LNCAP (cell line): ENCODE results near the gene SPN.

Source experiments
- TF ChIP-seq, protein P1 (sequence below): fragments of 450-650 bp; IDR thresholded peaks from 2 replicates; pipeline ENCODE4 v1.5.1; 2017; ENCODE audit warnings: mild to moderate bottlenecking

Gene SPN

DNA sequence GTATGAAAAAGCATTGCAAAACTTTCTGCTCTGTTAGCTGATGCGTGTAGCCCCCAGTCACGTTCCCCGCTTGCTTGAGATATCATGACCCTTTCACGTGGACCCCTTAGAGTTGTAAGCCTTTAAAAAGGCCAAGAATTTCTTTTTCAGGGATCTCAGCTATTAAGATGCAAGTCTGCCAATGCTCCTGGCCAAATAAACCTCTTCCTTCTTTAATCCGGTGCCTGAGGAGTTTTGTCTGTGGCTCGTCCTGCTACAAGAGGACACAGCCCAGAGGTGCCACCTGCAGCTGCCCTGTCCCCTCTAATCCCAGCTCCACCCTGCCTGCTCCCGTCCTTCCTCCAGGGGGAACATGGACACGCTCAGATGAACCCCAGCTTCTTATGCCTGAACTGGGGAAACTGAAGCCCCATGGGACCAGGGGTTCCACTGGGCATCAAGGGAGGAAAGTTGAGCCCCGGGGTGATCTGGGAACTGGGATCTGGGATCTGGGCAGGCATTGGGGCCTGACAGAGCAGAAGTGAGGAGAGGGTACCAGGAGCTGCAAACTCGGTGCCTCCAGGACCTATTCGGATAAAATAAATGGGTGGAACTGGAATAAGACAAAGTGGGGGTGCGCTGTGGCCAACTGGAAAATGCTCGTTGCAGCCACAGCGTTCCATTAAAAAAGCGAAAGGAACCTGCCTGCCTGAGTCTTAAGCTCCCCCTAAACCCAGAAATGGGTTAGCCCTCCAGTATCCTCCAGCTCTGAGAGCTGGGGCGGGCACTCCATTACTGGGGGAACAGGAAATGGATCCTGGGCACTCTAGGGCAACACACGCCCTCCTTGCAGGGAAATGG lies 35.7 kb downstream of the SPN start:
- TF ChIP-seq, protein P1, sequence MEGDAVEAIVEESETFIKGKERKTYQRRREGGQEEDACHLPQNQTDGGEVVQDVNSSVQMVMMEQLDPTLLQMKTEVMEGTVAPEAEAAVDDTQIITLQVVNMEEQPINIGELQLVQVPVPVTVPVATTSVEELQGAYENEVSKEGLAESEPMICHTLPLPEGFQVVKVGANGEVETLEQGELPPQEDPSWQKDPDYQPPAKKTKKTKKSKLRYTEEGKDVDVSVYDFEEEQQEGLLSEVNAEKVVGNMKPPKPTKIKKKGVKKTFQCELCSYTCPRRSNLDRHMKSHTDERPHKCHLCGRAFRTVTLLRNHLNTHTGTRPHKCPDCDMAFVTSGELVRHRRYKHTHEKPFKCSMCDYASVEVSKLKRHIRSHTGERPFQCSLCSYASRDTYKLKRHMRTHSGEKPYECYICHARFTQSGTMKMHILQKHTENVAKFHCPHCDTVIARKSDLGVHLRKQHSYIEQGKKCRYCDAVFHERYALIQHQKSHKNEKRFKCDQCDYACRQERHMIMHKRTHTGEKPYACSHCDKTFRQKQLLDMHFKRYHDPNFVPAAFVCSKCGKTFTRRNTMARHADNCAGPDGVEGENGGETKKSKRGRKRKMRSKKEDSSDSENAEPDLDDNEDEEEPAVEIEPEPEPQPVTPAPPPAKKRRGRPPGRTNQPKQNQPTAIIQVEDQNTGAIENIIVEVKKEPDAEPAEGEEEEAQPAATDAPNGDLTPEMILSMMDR: no peak

DNA sequence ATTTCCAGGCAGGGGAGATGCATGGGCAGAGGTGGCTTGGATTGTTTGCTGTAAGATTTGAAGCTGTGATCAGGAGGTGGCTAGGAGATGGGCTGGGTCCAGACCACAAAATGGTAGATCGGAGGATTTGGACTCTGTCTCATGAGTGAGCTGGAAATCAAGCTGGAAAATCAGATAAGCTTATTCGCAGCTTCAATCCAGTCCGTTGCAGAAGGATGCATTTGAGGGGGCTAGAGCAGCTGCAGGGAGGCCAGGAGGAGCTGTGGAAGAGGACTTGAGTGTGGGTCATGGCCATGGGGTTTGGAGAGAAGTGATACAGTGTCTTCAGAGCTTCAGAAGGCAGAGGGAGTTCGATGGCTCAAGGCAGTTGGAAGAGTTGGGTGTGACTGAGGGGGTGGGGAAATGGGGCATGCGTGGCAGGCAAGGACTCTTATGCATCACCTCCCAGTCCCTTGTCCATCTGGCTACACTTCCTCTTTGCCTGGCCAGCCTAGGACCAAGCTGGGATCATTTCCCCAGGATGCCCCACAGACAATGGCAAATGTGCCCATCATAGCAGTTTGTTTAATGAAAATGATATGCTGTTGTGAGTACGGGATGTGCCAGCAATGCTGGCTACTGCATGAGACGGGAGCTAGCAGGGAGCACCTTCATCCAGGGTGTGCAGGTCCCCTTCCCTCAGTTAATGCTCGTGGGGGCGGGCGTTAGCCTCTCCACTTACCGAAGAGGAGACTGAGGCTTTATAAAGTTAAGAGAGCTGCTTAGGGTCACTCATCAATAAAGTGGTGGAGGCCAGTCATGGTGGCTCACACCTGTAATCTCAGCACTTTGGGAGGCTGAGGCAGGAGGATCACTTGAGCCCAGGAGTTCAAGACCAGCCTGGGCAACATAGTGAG lies 36.5 kb downstream of the SPN start:
- TF ChIP-seq, protein P1: no peak

DNA sequence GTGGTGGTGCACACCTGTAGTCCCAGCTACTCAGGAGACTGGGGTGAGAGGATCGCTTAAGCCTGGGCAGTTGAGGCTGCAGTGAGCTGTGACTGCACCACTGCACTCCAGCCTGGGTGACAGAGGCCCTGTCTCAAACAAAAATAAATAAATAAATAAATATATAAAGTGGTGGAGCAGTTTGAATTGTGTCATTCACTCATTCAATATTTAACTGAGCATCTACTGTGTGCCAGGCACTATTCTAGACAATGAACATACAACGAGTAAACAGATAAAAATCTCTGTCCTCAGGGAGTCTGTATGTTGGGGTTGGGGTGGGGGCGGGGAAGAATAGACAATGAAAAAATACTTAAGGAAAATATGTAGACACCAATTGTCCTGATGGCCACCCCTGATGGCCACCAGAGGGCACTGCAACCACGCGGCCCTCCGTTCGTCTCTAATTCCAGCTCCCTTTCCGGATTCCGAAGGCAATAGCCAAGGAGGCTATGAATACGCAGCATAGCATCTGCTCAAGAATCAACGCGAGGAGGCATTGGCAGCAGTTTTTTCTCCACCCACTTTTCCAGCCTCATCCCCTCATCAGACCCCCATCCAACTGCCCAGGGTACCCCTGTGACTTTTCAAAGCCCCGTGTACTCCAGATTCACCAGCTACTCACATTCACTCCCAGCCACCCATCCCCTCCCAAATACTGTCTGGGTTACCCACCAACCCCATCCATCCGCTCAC lies 37.4 kb downstream of the SPN start:
- TF ChIP-seq, protein P1: peak; percentile 91

DNA sequence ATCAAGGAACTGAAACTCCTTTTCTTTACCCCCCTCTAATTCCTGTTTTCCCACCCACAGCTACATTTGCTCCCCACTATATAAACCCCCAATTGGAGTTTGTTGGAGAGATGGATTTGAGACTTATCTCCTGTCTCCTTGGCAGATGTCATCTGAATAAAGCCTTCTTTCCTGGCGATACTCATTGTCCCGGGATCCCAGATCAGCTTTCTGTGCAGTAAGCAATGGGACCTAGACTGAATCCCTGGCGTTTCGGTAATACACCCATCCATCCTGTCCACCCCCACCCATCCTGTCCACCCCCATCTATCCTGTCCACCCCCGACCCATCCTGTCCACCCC lies 38.1 kb downstream of the SPN start:
- TF ChIP-seq, protein P1: no peak

DNA sequence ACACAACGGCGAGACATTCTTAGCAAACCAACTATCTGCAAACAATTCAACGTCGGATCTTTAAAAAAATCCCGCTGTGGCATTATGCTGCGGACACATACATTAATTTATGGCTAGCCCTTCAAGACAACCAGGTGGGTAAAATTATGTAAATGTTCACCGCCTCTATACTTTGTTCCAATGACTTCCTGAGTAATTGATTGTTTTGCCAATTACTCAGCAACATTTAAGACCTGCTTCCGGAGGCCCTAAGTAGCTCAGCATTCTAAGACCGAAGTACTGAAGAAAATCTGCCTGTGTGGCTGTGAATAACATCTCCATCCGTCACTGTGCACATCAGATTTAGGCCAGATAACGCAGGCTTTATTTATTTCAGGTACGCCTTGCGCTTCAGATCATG lies 39.2 kb downstream of the SPN start:
- TF ChIP-seq, protein P1: no peak

DNA sequence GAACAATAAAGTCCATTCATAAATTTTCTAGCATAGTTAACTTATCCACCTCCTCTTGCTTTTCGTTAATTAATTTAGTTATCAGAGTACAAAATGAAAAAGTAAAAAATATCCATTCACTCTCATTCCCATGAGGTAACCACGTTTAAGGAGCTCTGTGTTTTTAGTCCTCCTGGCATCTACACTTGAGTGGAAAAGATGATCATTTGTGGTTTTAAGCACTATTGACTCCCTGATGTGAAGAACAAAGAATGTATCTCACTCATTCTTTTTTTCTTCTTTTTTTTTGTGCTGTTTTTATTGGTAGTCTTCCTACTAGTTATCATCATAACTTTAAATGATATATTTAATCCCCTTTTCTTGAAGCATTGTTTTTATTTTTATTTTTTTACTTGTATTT lies 42.0 kb downstream of the SPN start:
- TF ChIP-seq, protein P1: no peak

DNA sequence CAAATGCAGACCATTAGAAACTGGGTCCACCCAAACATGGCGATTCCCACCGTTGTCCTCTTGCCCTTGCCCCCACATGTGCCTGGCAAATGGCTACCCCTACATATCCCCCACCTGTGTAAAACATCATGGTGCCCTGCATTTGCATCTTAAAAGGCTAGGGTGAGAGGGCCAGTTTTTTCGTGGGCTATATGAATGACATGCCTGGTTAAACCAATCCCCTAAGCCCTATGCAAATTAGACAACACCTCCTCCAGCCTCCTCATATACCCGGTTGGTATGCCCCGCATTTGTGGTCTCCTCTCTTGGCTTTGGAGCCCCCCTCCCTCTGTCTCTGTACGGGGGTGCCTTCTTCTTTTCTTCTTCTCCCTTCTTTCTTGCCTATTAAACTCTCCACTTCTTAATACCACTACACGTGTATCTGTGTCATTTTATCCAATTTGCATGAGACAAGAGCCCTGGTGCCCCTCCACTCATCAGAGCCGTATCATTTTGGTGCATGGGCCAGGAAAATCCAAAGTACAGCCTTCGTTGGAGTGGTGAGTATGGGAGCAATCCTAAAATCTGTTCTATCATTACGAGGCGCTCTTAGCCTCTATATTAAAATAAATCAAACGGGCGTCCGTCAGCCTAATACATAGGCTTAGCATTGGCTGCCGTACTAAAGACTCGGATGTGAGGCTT lies 46.0 kb downstream of the SPN start:
- TF ChIP-seq, protein P1: no peak
